Fibroblast of mammary gland (primary cell): ENCODE data around the gene BTG2.

Source experiments
- DNase-seq: peaks from one replicate; pipeline ENCODE4 v3.0.0-alpha.2; 2010; ENCODE audit warnings: low read depth
- H3K4me3 ChIP-seq: 2 replicates; pipeline ENCODE4 v1.5.1; 2011; ENCODE audit warnings: low read depth, mild to moderate bottlenecking, low read length, moderate library complexity; ENCODE audit not compliant: control insufficient read depth
- TF ChIP-seq, protein P1 (sequence below): conservative IDR thresholded peaks from 2 replicates; pipeline ENCODE4 v1.5.1; 2011; ENCODE audit warnings: low read depth, low read length, inconsistent platforms; ENCODE audit not compliant: control insufficient read depth, insufficient read depth

The BTG2 gene

DNA sequence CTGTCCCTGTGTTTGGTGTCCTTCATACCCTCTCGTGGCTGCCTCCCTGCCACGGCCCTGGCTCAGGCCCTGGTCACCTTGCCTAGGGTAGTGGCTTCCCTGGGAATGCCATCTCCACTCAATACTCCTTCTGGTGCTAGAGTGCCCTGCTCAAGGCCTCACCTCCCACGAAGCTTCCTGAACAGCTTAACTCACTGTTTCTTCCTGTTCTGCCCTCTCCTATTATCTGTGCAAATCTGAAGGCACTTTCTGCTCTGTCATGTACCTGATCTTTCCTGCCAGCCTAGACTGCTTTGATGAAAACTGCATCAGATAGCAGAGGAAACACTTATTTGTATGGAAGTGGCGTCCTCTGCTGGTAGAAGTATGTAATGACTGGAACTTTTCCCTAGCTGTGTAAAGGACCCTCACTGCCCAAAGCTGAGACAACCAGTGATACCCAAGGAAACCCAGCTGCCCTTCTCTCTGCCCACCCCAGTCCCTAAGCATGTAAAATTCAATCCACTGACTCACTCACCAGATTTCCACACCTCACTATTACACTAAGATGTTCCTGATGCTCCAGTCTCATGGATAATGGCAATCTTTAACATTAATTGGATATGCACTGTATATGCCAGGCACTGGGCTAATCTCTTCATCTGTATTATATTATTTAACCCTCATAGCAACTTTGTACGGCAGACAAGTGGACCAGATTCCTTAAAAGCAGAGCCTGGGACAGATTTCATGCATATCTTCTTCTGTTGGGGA, 36.2 kb upstream of the BTG2 start:
- peak; percentile 75 for DNase-seq
- TF ChIP-seq, protein P1, sequence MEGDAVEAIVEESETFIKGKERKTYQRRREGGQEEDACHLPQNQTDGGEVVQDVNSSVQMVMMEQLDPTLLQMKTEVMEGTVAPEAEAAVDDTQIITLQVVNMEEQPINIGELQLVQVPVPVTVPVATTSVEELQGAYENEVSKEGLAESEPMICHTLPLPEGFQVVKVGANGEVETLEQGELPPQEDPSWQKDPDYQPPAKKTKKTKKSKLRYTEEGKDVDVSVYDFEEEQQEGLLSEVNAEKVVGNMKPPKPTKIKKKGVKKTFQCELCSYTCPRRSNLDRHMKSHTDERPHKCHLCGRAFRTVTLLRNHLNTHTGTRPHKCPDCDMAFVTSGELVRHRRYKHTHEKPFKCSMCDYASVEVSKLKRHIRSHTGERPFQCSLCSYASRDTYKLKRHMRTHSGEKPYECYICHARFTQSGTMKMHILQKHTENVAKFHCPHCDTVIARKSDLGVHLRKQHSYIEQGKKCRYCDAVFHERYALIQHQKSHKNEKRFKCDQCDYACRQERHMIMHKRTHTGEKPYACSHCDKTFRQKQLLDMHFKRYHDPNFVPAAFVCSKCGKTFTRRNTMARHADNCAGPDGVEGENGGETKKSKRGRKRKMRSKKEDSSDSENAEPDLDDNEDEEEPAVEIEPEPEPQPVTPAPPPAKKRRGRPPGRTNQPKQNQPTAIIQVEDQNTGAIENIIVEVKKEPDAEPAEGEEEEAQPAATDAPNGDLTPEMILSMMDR, result peak; percentile 98
- H3K4me3 ChIP-seq, result no peak overlapping the region

DNA sequence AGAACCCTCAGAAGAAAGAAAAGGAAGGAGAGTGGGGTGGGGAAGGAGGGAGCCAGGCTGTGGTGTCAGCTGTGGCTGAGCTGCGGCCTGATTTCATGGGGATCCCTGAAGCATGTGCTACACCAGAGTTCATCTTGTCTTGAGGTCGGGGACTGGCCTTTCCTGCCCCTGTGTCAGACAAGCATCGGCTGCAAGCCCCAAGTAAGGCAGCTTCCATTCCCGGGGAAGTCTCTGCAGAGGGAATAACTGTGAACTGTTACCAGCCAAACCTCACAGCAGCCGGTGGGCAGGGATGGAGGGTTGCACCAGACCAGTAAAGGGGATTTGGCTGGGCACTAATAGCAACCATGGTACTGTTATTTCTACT, 35.7 kb upstream of the BTG2 start:
- TF ChIP-seq, protein P1, result no peak
- DNase-seq, result no peak

DNA sequence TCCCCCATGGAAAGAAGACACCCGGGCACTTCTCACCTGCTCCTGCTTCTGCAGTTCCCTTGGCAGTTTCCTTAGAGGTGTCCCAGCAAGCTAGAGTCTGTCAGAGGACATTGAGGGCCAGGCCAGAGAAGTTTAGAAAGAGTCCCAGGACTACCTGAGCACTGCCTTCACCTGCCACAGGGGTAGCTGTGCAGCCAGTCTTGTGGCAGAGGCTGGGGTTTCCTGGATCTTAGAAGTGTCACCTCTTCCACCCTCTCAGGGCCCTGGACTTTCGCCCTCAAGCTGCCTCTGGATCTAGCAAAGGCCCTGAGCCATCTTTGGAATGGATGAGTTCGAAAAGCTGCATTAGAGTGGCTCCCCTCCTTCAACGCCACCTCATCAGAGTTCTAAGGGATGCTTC, 34.9 kb upstream of the BTG2 start:
- TF ChIP-seq, protein P1, result no peak
- DNase-seq, result no peak
- H3K4me3 ChIP-seq, result no peak overlapping the region

More for the DNA sequence above, 35.7 kb upstream of the BTG2 start:
- no peak overlapping the region for H3K4me3 ChIP-seq

DNA sequence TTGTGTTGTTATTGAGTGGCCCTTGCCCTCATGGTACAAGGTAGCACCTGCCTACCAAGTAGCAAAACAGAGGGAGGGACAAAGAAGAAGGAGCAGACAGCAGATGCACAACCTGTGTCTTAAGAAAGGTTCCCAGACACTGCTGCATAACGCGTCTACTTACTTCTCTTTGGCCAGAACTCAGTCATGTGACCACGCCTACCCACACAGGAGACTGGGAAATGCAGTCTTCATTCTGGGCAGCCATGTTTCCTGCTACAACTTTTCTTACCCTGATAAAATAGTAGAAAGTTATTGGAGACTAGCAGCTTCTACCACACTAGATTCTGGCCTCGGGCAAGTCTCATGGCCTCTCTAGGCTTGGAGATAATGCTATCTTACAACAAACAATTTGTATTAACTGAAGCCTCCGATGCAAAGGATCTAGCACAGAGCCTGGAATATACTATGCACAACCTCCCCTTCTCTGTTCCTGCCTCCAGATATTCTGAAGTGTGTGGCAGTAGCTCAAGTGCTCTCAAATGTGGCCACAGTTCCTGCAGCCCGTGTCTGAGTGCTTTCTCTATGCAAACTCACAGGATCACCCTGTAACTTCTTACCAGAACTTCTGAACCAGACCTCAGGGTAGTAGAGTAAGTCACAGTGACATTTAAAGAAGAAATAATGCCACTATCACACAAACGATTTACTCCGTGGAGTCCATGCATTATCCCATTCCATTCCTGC, 34.1 kb upstream of the BTG2 start:
- DNase-seq, result peak; percentile 69
- H3K4me3 ChIP-seq, result no peak overlapping the region
- TF ChIP-seq, protein P1, result no peak

DNA sequence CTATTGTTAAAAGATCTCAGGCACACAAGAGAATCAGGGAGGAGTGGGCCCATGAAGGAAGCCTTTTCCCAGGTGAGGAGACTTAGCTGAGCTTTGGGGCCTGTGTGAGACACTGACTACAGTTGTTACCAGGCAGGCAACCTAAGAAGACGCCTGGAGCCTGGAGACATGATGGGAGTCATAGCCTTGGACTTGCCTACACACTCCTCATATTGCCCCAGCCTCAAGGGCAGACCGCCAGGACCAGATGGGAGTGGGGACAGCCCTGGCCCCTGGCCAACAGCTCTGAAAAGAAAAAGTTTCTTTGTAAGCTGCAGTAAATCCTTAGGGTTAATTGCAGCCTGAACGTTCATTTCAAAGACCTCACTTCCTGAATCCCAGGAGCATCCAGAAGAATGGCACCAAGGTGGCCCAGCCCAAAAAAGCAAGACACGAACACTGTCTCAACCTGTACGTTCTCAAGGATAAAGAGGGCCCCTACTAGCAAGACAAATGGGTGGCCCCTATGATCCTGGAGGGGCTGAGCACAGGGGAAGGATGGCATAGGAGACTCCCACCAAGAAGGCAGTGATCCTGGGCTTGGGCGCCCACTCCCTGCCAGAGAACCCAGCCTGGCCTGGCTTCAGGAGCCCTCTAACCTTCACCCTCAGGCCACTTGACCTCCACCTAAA, 33.2 kb upstream of the BTG2 start:
- no peak overlapping the region for H3K4me3 ChIP-seq
- TF ChIP-seq, protein P1, result no peak
- DNase-seq, result no peak

DNA sequence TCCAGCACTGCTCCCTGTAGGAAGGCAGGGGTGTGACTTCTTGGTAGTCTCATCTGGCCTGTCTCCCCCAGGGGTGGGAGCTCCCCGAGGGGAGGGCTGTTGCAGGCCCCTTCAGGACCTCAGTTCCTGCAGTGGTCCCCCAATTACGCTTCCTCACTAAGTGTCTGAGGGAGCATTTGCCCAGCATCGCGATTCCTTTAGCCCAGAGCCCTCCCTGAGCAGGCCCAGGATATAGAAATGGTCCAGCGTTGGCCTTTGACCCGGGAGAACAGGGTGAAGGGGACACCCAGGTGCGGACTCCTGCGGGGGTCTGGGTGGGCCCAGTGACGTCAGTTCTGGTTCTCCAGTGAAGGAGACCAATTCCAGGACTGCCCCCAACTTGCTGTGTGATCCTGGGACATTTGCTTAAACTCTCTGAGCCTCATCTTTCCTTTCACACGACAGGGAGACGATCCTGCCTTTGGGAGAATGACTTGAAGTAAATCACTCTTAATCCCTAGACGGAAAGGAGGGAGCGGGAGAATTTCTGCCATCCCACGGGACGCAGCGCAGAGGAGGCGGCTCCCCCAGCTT, 32.6 kb upstream of the BTG2 start:
- H3K4me3 ChIP-seq, result no peak overlapping the region
- TF ChIP-seq, protein P1, result no peak
- no peak for DNase-seq
